T-helper 17 cell (primary cell): Measurements from ENCODE around the gene PRKCE. TPM values are rescaled to one million over a fixed set of nuclear protein-coding genes. Genes with fewer than 3 reads are reported as not detected.

Experiments used
- ATAC-seq: fragments of 150-1000 bp; cut with Tn5 transposase; 2 replicates; pipeline ENCODE4 v1.10.0; 2021; ENCODE audit warnings: mild to moderate bottlenecking, moderate library complexity
- DNase-seq, 3 donors: peaks; one replicate each; pipeline versions ENCODE4 v3.0.0 to v3.0.0-alpha.2; 2020 to 2021
- H3K9me3 ChIP-seq: one replicate; pipeline ENCODE4 v1.7.0; 2013; ENCODE audit warnings: low read length, mild to moderate bottlenecking; ENCODE audit not compliant: control insufficient read depth, poor library complexity, severe bottlenecking
- H3K27ac Mint-ChIP-seq: one replicate; pipeline ENCODE4 v1.8.0; 2022; ENCODE audit warnings: mild to moderate bottlenecking, moderate library complexity, mixed read lengths
- H3K27me3 Mint-ChIP-seq: one replicate; pipeline ENCODE4 v1.8.0; 2022; ENCODE audit warnings: mixed read lengths
- H3K36me3 Mint-ChIP-seq: one replicate; pipeline ENCODE4 v1.8.0; 2022; ENCODE audit warnings: low read depth, mixed read lengths
- H3K4me1 Mint-ChIP-seq: one replicate; pipeline ENCODE4 v1.8.0; 2022; ENCODE audit warnings: mild to moderate bottlenecking, mixed read lengths
- H3K4me3 Mint-ChIP-seq: one replicate; pipeline ENCODE4 v1.8.0; 2022; ENCODE audit warnings: mild to moderate bottlenecking, moderate library complexity, mixed read lengths
- total RNA-seq, 4 donors: library from RNA in 2 of 4; stranded (reverse) in 2 of 4; gene quantifications; one replicate each; pipeline ENCODE4 v1.2.3 and lab custom pipeline; 2022 to 2026

The PRKCE gene
- total RNA-seq, 2 donors from 2014 or later, result 17.6 to 23.7 TPM

DNA sequence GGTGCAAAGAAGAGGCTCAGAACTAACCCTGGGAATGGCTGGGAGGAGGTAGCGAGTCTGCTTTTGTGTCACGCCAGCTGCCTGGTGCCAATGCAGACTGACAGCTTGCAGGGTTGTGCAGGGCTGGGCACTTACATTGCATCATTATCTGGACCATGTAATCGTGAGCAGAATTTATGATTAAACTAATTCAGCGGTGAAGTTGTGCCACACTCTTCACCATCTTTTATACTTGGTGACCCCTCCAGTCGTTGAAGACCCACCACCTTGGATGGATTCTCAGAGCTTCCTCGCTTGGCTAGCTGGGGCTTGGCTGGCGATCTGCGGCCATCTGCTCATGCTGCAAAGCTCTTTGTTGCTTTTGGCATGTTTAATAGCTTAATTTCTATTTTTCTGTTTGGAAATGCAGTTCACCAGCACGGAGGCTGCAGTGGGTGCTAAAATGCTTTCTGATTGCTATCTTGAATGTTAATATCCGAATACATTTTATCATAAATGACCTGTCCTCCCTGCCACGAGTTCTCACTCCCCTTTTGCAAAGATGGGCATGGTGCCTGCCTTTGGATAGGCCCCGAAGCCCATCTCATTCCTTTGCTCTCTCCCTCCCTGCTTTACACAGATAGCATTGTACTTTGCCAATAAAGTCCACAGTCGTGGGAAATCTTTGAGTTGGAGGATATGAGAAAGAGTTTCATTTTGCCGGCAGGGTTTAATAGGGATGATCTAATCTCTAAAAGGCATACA, 188.2 kb downstream of the PRKCE start:
- H3K27me3 Mint-ChIP-seq, result no peaks in the 10 kb centered on the region
- no peak overlapping the region for H3K4me3 Mint-ChIP-seq
- no peak for ATAC-seq
- no peaks in the 10 kb centered on the region for H3K9me3 ChIP-seq
- H3K36me3 Mint-ChIP-seq, result no peaks in the 10 kb centered on the region
- peak overlapping the region; percentile 8 for H3K27ac Mint-ChIP-seq
- no peak for DNase-seq
- peaks cover 26% of the 10 kb centered on the region for H3K4me1 Mint-ChIP-seq

- H3K9me3 ChIP-seq, result no peaks in the 10 kb centered on the region
- Mint-ChIP-seq H3K27ac (peak overlapping the region; percentile 8), H3K27me3 (no peaks in the 10 kb centered on the region), H3K36me3 (no peaks in the 10 kb centered on the region), H3K4me1 (peaks cover 26% of the 10 kb centered on the region), H3K4me3 (no peak overlapping the region)
- DNase-seq (no peak), ATAC-seq (no peak)
Observed at GRCh38 chr2:45840481-45840880, 189.0 kb downstream of the PRKCE start.

GRCh38 chr2:45841752-45842407, 190.4 kb downstream of the PRKCE start:
- Mint-ChIP-seq H3K27me3 (no peaks in the 10 kb centered on the region), H3K4me3 (no peak overlapping the region), H3K36me3 (no peaks in the 10 kb centered on the region), H3K27ac (no peak overlapping the region), H3K4me1 (peaks cover 24% of the 10 kb centered on the region)
- ATAC-seq (no peak), DNase-seq (no peak)
- no peaks in the 10 kb centered on the region for H3K9me3 ChIP-seq

- peak; percentile 39 for ATAC-seq
- Mint-ChIP-seq H3K27ac (no peak overlapping the region), H3K36me3 (no peaks in the 10 kb centered on the region), H3K4me1 (peaks cover 23% of the 10 kb centered on the region), H3K27me3 (no peaks in the 10 kb centered on the region), H3K4me3 (no peak overlapping the region)
- H3K9me3 ChIP-seq, result no peaks in the 10 kb centered on the region
- DNase-seq, result no peak
Observed at GRCh38 chr2:45843136-45843535, 191.7 kb downstream of the PRKCE start.

DNA sequence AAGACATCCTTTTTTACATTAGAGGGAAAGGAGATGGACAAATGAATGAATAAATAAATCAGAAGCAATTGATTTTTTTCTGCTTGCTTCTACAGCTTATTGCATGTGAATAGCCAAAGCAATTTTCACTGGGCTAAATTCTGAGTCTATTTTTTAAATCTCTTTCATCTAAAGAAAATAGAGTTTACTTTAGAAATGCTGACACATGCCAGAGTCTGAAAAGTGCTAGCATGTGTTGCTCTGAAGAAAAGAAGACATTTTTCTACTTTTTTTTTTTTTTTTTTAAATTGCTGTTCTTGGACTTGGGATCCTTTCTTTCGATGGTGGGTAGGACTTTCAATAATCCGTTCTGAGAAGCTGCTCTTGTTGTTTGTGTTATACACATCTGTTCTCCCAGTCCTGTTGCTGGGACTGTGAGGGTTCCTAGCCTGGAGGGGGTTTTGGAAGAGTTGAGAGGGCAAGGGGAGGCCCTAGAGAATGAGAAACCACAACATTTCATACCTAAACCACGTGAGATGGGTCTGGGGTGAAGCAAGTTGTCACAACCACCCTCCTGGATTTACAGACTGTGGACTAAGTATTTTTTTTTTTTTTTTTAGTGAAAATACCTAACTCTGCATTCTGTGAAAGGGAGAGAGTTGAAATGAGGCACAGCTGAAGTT, 193.5 kb downstream of the PRKCE start:
- Mint-ChIP-seq H3K27ac (no peak overlapping the region), H3K4me1 (peaks cover 19% of the 10 kb centered on the region), H3K4me3 (no peak overlapping the region), H3K27me3 (no peaks in the 10 kb centered on the region), H3K36me3 (no peaks in the 10 kb centered on the region)
- no peak for DNase-seq
- ATAC-seq, result no peak
- H3K9me3 ChIP-seq, result no peaks in the 10 kb centered on the region

GRCh38 chr2:45845566-45845965, 194.1 kb downstream of the PRKCE start:
- Mint-ChIP-seq H3K4me1 (peaks cover 19% of the 10 kb centered on the region), H3K36me3 (no peaks in the 10 kb centered on the region), H3K4me3 (no peak overlapping the region), H3K27ac (no peak overlapping the region), H3K27me3 (no peaks in the 10 kb centered on the region)
- no peaks in the 10 kb centered on the region for H3K9me3 ChIP-seq
- no peak for DNase-seq
- no peak for ATAC-seq

DNA sequence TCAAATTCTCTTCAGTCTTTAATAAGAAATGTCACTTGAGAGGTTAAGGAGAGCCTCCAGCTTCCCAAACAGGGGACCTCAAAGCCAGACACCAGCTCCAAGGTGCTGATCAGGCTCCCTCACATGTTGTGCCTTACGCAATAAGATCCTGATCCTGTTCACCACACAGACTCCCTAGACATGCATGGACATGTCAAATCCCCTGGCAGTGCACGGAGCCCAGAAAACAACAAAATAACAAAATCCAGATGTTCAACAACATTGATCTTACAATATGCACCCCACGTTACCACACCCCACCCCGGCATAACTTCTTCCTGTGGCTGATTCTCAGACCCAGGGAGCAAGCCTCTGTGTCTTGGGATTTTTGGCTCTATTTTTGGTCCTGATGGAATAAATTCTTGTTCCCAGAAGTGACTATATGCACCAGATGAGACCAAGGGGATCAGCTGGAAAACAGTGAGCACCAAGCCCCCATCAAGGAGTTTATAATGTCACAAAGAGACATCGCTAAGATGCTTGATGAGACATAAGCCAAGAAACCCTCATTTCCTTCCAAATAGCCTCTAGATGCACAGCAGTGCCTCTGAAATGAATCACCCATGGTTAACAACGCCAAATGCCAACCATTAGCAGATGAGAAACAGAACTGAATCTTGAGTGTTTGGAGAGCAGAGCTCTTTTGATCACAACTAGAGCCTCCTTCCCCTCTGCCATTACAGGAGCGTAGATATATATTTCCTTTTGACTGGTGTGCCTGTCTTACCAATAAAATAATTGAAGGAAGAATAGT, 198.2 kb downstream of the PRKCE start:
- no peaks in the 10 kb centered on the region for H3K9me3 ChIP-seq
- Mint-ChIP-seq H3K4me1 (peaks cover 10% of the 10 kb centered on the region), H3K36me3 (no peaks in the 10 kb centered on the region), H3K4me3 (no peak overlapping the region), H3K27ac (no peak overlapping the region), H3K27me3 (no peaks in the 10 kb centered on the region)
- no peak for ATAC-seq
- DNase-seq, result no peak

DNA sequence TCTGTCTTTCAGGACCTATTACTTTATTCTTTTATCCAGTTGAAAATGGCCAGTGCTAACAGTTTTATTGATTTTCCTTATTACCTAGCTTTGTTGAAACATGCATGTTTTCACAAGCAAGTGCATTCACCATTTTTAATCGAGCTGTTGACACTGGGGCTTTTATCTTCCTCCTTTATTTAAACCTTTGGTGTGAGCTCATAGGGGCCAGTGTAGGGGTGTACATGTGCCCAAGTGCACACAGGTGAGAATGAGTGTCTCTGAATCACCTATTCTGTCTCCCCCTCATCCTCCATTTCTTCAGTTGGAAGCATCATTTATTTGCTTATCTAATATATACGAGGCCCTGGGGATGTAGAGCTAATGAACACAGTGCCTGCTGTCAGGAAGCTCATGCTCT, 199.1 kb downstream of the PRKCE start:
- no peak for DNase-seq
- H3K27ac Mint-ChIP-seq, result no peak overlapping the region
- no peak overlapping the region for H3K4me3 Mint-ChIP-seq
- H3K9me3 ChIP-seq, result no peaks in the 10 kb centered on the region
- H3K4me1 Mint-ChIP-seq, result peaks cover 10% of the 10 kb centered on the region
- no peak for ATAC-seq
- no peaks in the 10 kb centered on the region for H3K36me3 Mint-ChIP-seq
- H3K27me3 Mint-ChIP-seq, result no peaks in the 10 kb centered on the region

GRCh38 chr2:45851111-45851510, 199.6 kb downstream of the PRKCE start:
- H3K9me3 ChIP-seq, result no peaks in the 10 kb centered on the region
- Mint-ChIP-seq H3K27me3 (no peaks in the 10 kb centered on the region), H3K27ac (no peak overlapping the region), H3K36me3 (no peaks in the 10 kb centered on the region), H3K4me1 (peaks cover 10% of the 10 kb centered on the region), H3K4me3 (no peak overlapping the region)
- ATAC-seq (no peak), DNase-seq (no peak)

DNA sequence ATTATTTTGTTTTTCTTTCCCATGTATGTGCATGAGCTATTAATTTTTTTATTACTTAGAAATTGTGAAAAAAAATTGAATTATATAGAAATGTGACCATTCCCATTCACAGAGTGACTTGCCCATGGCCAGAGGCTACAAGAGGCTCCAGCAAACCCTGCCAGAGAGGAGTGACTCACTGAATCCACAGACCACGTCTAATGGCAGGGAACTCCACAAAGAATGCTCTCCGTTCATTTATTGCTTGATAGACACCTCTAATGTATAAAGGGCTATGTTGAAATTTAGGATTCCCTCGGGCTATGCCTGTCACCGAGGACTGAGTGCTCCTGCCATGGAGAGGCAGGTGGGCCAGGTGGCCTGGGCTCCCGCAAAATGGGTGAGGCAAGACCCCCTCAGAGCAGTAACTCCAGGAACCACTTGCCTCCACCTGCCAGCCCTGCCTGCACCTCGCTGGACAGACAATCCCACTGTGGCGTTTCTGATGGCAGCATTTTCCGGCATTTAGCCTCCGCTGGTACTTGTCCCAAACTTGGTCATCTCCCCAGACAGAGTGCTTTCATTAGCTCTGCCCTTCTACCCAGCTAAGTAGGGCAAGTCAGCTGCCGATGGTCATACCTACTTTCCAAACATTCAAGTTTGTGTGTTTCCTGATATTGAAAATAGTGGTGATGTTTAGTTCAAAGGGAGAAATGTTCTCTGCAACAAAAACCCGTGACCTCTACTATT, 200.3 kb downstream of the PRKCE start:
- no peak overlapping the region for H3K27ac Mint-ChIP-seq
- no peak overlapping the region for H3K4me3 Mint-ChIP-seq
- H3K27me3 Mint-ChIP-seq, result no peaks in the 10 kb centered on the region
- no peaks in the 10 kb centered on the region for H3K36me3 Mint-ChIP-seq
- peaks cover 13% of the 10 kb centered on the region for H3K4me1 Mint-ChIP-seq
- ATAC-seq (no peak), DNase-seq (no peak)
- no peaks in the 10 kb centered on the region for H3K9me3 ChIP-seq

GRCh38 chr2:45852450-45853150, 201.1 kb downstream of the PRKCE start:
- ATAC-seq (no peak), DNase-seq (no peak)
- Mint-ChIP-seq H3K27ac (no peak overlapping the region), H3K4me1 (peaks cover 15% of the 10 kb centered on the region), H3K27me3 (no peaks in the 10 kb centered on the region), H3K4me3 (no peak overlapping the region), H3K36me3 (no peaks in the 10 kb centered on the region)
- H3K9me3 ChIP-seq, result no peaks in the 10 kb centered on the region

GRCh38 chr2:45855374-45855773, 203.9 kb downstream of the PRKCE start:
- Mint-ChIP-seq H3K36me3 (no peaks in the 10 kb centered on the region), H3K4me3 (no peak overlapping the region), H3K4me1 (peaks cover 26% of the 10 kb centered on the region), H3K27me3 (no peaks in the 10 kb centered on the region), H3K27ac (peak overlapping the region; percentile 32)
- DNase-seq, result no peak
- H3K9me3 ChIP-seq, result no peaks in the 10 kb centered on the region
- no peak for ATAC-seq
